HG03439 (cell line): ENCODE results near the gene EXOSC7.
"Not testable (repeated sequence)": the region's sequence is repeated elsewhere in the genome, so short reads cannot be mapped to it uniquely, and the experiment has no call there.

Experiments used
- ATAC-seq: cut with Tn5 transposase; IDR thresholded peaks from one replicate; pipeline ENCODE4 v1.9.1; 2021; ENCODE audit warnings: mild to moderate bottlenecking, moderate library complexity; ENCODE audit not compliant: unreplicated experiment

EXOSC7 gene

GRCh38 chr3:45053805-45054195 lies 77.8 kb downstream of the EXOSC7 start:
- ATAC-seq, result not testable (repeated sequence)

DNA sequence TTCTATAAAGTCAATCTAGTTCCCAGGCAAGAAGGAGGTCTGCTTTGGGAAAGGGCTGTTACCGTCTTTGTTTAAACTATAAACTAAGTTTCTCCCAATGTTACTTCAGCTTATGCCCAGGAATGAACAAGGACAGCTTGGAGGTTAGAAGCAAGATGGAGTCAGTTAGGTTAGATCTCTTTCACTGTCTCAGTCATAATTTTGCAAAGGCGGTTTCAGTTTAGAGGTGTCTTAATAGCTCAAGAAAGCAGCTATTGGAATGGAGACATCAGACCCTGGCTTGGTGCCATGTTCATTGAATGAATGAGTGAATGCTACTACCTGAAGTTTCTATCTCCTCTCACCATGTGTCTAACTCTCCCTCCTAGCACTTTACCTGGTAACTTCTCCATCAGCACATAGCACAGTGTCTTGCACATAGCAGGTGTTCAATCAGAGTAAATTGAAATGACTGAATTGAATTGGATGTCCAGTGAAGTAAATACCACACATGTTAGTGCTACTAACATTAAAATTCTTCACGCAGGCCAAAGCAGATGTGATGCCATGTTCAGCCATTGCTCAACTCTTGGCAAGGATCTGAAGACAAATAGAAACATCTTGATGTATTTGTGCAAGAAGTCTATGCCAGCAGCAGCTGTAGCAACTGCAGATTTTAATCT lies 78.3 kb downstream of the EXOSC7 start:
- no peak for ATAC-seq

GRCh38 chr3:45055032-45055410 lies 79.0 kb downstream of the EXOSC7 start:
- no peak for ATAC-seq

DNA sequence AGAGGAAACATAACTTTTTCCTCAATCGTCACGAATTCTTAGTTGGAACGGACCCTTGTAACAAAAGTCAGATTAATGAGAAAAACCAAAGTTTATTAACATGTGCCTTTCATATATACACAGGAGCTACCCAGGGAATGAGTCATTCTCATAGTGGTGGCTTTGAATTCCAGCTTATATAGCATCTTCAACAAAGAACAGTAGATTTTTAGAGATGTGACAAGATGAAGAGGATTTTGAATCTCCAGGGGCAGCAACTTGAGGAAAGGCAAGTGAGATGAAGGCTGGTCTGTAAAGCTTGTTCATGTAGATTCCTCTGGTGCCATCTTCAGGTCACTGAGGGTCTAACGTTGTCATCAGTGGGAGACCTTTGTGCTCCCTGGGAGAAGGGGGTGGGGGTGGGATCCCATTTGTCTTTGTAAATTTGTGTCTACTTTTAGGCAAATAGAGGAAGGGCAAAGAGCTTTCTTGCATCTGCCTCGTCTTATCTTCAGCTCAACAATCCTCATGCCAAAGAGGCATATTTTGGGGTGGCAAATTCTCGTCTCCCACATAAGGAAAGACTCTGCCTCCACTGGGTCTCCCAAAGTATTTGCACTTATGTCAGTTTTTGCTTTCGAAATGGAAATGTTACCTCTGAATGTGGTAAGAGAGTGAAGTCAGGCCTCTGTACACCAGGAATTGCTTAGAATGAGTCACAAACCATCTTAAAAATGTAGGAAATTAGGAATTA lies 79.5 kb downstream of the EXOSC7 start:
- ATAC-seq, result no peak

- ATAC-seq, result no peak
Observed at GRCh38 chr3:45056608-45057301, 80.7 kb downstream of the EXOSC7 start.

GRCh38 chr3:45057557-45057956 lies 81.5 kb downstream of the EXOSC7 start:
- ATAC-seq, result no peak

DNA sequence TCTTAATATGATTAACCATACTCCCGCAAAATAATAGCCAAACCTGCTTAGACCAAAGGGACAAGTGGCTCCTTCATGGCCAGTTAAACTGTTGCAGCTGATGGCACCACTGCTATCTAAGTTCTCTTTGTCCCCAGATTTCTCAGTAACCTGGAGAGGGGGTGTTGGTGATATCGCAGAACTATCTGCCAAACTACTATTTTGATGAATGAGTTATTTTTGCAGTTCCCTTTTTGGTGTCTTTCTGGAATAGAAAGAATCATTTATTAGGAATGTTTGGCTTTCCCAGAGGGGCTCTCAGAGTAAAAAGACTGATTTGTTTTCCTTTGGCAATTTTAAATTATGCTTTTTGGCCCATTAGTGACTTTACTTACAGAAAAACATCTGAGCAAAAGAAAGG lies 83.1 kb downstream of the EXOSC7 start:
- ATAC-seq, result no peak

GRCh38 chr3:45060165-45060892 lies 84.3 kb downstream of the EXOSC7 start:
- no peak for ATAC-seq
